Stimulated activated memory B cell treated with anti-CD40 and anti-IgM and Interleukin-4, amounts not matched to agents 10 μg/mL and 1 μg/mL and 100 μg/mL, for 72 hours (primary cell): Measurements from ENCODE around the gene ONECUT1.

ENCODE experiments used
- ATAC-seq: fragments of 150-1000 bp; cut with Tn5 transposase; 2 replicates; pipeline ENCODE4 v1.10.0; 2021
- H3K27ac Mint-ChIP-seq: one replicate; pipeline ENCODE4 v1.8.0; 2022; ENCODE audit warnings: mild to moderate bottlenecking, mixed read lengths
- H3K27me3 Mint-ChIP-seq: one replicate; pipeline ENCODE4 v1.8.0; 2022; ENCODE audit warnings: mixed read lengths
- H3K36me3 Mint-ChIP-seq: one replicate; pipeline ENCODE4 v1.8.0; 2022; ENCODE audit warnings: mixed read lengths
- H3K4me1 Mint-ChIP-seq: one replicate; pipeline ENCODE4 v1.8.0; 2022; ENCODE audit warnings: mixed read lengths
- H3K4me3 Mint-ChIP-seq: one replicate; pipeline ENCODE4 v1.8.0; 2022; ENCODE audit warnings: mild to moderate bottlenecking, moderate library complexity, mixed read lengths
- H3K9me3 Mint-ChIP-seq: one replicate; pipeline ENCODE4 v1.8.0; 2022; ENCODE audit warnings: mixed read lengths

The ONECUT1 gene

GRCh38 chr15:52765785-52766184 lies 24.4 kb downstream of the ONECUT1 start:
- Mint-ChIP-seq H3K4me3 (no peak overlapping the region), H3K27ac (no peak overlapping the region), H3K9me3 (no peaks in the 10 kb centered on the region), H3K4me1 (no peaks in the 10 kb centered on the region), H3K36me3 (no peaks in the 10 kb centered on the region), H3K27me3 (peaks cover 28% of the 10 kb centered on the region)
- ATAC-seq = no peak

- Mint-ChIP-seq H3K27ac (no peak overlapping the region), H3K9me3 (no peaks in the 10 kb centered on the region), H3K4me3 (no peak overlapping the region), H3K4me1 (no peaks in the 10 kb centered on the region), H3K36me3 (no peaks in the 10 kb centered on the region), H3K27me3 (peaks cover 28% of the 10 kb centered on the region)
- ATAC-seq = no peak
Observed at GRCh38 chr15:52764731-52765130, 25.4 kb downstream of the ONECUT1 start.

GRCh38 chr15:52762621-52763020 lies 27.5 kb downstream of the ONECUT1 start:
- no peak overlapping the region for H3K4me3 Mint-ChIP-seq
- no peak overlapping the region for H3K27ac Mint-ChIP-seq
- no peaks in the 10 kb centered on the region for H3K9me3 Mint-ChIP-seq
- H3K4me1 Mint-ChIP-seq = no peaks in the 10 kb centered on the region
- ATAC-seq = no peak
- no peaks in the 10 kb centered on the region for H3K36me3 Mint-ChIP-seq
- H3K27me3 Mint-ChIP-seq = peaks cover 25% of the 10 kb centered on the region

- H3K4me3 Mint-ChIP-seq = no peak overlapping the region
- H3K36me3 Mint-ChIP-seq = no peaks in the 10 kb centered on the region
- H3K9me3 Mint-ChIP-seq = no peaks in the 10 kb centered on the region
- H3K4me1 Mint-ChIP-seq = no peaks in the 10 kb centered on the region
- peaks cover 7% of the 10 kb centered on the region for H3K27me3 Mint-ChIP-seq
- no peak for ATAC-seq
- H3K27ac Mint-ChIP-seq = no peak overlapping the region
Observed at GRCh38 chr15:52760562-52760961, 29.6 kb downstream of the ONECUT1 start.

- H3K36me3 Mint-ChIP-seq = no peaks in the 10 kb centered on the region
- no peak overlapping the region for H3K27ac Mint-ChIP-seq
- H3K4me3 Mint-ChIP-seq = no peak overlapping the region
- H3K9me3 Mint-ChIP-seq = no peaks in the 10 kb centered on the region
- no peak for ATAC-seq
- H3K27me3 Mint-ChIP-seq = peaks cover 1% of the 10 kb centered on the region
- H3K4me1 Mint-ChIP-seq = no peaks in the 10 kb centered on the region
Observed at GRCh38 chr15:52759969-52760368, 30.2 kb downstream of the ONECUT1 start.

GRCh38 chr15:52757496-52757895 lies 32.6 kb downstream of the ONECUT1 start:
- Mint-ChIP-seq H3K36me3 (no peaks in the 10 kb centered on the region), H3K4me3 (no peak overlapping the region), H3K27me3 (peaks cover 12% of the 10 kb centered on the region), H3K9me3 (no peaks in the 10 kb centered on the region), H3K27ac (no peak overlapping the region), H3K4me1 (peaks cover 8% of the 10 kb centered on the region)
- ATAC-seq = no peak

- H3K27ac Mint-ChIP-seq = no peak overlapping the region
- H3K4me3 Mint-ChIP-seq = no peak overlapping the region
- ATAC-seq = no peak
- H3K27me3 Mint-ChIP-seq = peaks cover 16% of the 10 kb centered on the region
- H3K36me3 Mint-ChIP-seq = no peaks in the 10 kb centered on the region
- H3K4me1 Mint-ChIP-seq = peaks cover 17% of the 10 kb centered on the region
- no peaks in the 10 kb centered on the region for H3K9me3 Mint-ChIP-seq
Observed at GRCh38 chr15:52751522-52751921, 38.6 kb downstream of the ONECUT1 start.

GRCh38 chr15:52749258-52749657 lies 40.9 kb downstream of the ONECUT1 start:
- Mint-ChIP-seq H3K4me3 (no peak overlapping the region), H3K9me3 (no peaks in the 10 kb centered on the region), H3K4me1 (peaks cover 17% of the 10 kb centered on the region), H3K36me3 (no peaks in the 10 kb centered on the region), H3K27me3 (peaks cover 16% of the 10 kb centered on the region), H3K27ac (no peak overlapping the region)
- ATAC-seq = peak; percentile 67

GRCh38 chr15:52746162-52746757 lies 43.9 kb downstream of the ONECUT1 start:
- H3K27me3 Mint-ChIP-seq = no peaks in the 10 kb centered on the region
- no peak for ATAC-seq
- H3K36me3 Mint-ChIP-seq = no peaks in the 10 kb centered on the region
- peaks cover 8% of the 10 kb centered on the region for H3K4me1 Mint-ChIP-seq
- no peak overlapping the region for H3K4me3 Mint-ChIP-seq
- H3K9me3 Mint-ChIP-seq = no peaks in the 10 kb centered on the region
- no peak overlapping the region for H3K27ac Mint-ChIP-seq

- Mint-ChIP-seq H3K36me3 (no peaks in the 10 kb centered on the region), H3K9me3 (no peaks in the 10 kb centered on the region), H3K4me1 (peaks cover 8% of the 10 kb centered on the region), H3K4me3 (no peak overlapping the region), H3K27ac (no peak overlapping the region), H3K27me3 (no peaks in the 10 kb centered on the region)
- ATAC-seq = no peak
Observed at GRCh38 chr15:52745326-52746161, 44.6 kb downstream of the ONECUT1 start.

- H3K9me3 Mint-ChIP-seq = no peaks in the 10 kb centered on the region
- no peak overlapping the region for H3K27ac Mint-ChIP-seq
- no peaks in the 10 kb centered on the region for H3K4me1 Mint-ChIP-seq
- no peaks in the 10 kb centered on the region for H3K36me3 Mint-ChIP-seq
- ATAC-seq = no peak
- no peaks in the 10 kb centered on the region for H3K27me3 Mint-ChIP-seq
- no peak overlapping the region for H3K4me3 Mint-ChIP-seq
Observed at GRCh38 chr15:52738311-52738710, 51.8 kb downstream of the ONECUT1 start.

GRCh38 chr15:52737720-52738119 lies 52.4 kb downstream of the ONECUT1 start:
- Mint-ChIP-seq H3K36me3 (no peaks in the 10 kb centered on the region), H3K9me3 (no peaks in the 10 kb centered on the region), H3K4me3 (no peak overlapping the region), H3K27ac (no peak overlapping the region), H3K27me3 (no peaks in the 10 kb centered on the region), H3K4me1 (no peaks in the 10 kb centered on the region)
- ATAC-seq = no peak

- Mint-ChIP-seq H3K4me1 (peaks cover 1% of the 10 kb centered on the region), H3K9me3 (no peaks in the 10 kb centered on the region), H3K27ac (no peak overlapping the region), H3K36me3 (no peaks in the 10 kb centered on the region), H3K27me3 (no peaks in the 10 kb centered on the region), H3K4me3 (no peak overlapping the region)
- peak; percentile 78 for ATAC-seq
Observed at GRCh38 chr15:52735231-52736089, 54.7 kb downstream of the ONECUT1 start.

- no peak overlapping the region for H3K4me3 Mint-ChIP-seq
- H3K27ac Mint-ChIP-seq = peak overlapping the region; percentile 12
- no peaks in the 10 kb centered on the region for H3K36me3 Mint-ChIP-seq
- no peaks in the 10 kb centered on the region for H3K27me3 Mint-ChIP-seq
- no peak for ATAC-seq
- peaks cover 9% of the 10 kb centered on the region for H3K4me1 Mint-ChIP-seq
- H3K9me3 Mint-ChIP-seq = no peaks in the 10 kb centered on the region
Observed at GRCh38 chr15:52734329-52734728, 55.8 kb downstream of the ONECUT1 start.

- Mint-ChIP-seq H3K9me3 (no peaks in the 10 kb centered on the region), H3K27ac (peak overlapping the region; percentile 12), H3K27me3 (no peaks in the 10 kb centered on the region), H3K4me3 (no peak overlapping the region), H3K36me3 (no peaks in the 10 kb centered on the region), H3K4me1 (peaks cover 9% of the 10 kb centered on the region)
- no peak for ATAC-seq
Observed at GRCh38 chr15:52733696-52734255, 56.4 kb downstream of the ONECUT1 start.
